ENCODE measurements around the gene CMKLR1.

DNA sequence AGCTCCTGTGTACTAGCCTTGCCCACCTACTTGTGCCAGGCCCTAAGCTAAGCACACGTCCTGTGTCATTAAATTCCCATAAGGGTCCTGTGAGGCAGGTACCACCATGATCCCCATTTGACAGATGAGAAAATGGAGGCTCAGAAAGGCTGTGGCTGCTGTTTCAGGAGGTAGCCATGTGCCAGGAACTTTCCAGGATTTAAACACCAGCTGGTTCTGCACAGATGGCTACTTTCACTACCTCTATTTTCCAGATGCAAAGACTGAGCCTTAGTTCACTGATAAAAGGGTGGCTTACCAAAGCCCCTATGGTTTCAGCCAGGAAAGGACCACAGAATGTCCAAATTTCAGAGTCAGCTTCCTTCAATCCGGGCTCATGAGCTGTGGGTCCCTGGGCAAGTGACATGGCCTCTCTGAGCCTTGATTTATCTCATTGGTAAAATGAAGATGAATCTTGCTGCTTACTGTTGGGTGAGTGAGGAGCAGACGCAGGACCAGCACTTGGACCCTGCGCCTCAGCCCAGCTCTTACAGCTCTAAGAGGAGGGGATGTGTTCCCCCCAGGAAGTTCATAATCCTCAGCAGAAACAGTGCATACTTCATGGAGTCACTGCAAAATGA, 23.5 kb downstream of the CMKLR1 start:
- no peak for TF ChIP-seq EZH2 (IDR thresholded peaks at IDR 0.05)
- no peak for TF ChIP-seq POLR2AphosphoS5 (IDR thresholded peaks at IDR 0.05; ENCODE audit: borderline replicate concordance, low read depth, low read length)

Data from SK-N-MC (cell line).